Measurements from ENCODE around the gene ZNF22.
A peak's percentile ranks its signal among the peaks of the same experiment; 100 is the strongest.

Gene ZNF22

DNA sequence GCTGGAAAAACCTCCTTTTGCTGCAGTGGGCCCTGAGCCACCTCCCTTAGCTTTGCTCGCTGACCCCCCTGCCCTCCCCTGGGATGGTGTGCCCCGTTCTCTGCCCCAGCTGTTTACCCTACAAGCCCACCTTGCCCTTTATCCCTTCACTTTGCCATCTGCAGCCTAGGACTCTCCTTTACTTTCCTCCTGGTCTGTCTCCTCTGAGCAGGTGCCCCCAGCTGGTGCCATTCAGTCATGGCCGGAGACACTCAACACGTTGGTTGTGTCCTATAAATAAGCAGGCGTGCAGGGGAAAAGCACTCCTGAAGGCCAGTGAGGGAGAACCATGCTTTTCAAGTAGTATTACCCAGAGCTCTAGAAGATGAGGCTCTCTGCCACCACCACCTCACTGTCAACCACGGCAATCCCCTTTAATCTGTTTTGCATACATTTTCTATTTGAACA is 35.0 kb upstream of the ZNF22 start:
- no peak for DNase-seq

DNA sequence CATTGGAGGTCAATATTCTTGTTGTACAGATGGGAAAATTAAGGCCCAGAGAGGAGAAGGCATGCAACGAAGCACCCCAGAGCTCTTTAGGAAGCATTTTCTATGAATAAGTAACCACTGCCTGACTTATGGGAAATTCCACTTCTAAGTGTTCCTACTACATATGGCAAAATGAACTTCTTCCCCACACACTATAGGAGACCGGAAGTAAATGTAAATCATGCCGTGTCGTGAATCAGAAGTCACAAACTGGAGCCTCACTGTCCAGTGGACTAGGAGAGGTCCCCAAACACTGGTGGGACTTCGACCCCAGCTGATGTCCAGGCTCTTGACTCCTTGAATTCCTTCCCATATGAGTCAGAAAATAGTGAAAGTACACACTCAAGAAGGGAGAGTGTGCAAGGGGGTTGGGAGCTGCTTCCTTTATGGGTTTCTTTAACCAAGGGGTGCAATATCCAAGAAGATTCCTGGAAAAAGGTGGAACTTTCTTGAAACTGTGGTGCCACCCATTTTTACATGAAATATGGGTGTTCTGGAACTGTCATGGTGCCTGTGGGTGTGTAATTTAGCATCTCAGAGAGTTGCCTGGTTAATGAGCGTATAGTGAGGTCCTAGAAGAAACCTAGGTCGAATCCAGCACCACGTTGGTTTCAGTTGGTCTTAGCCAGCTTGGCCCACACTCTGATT is 34.5 kb upstream of the ZNF22 start:
- no peak for DNase-seq

DNA sequence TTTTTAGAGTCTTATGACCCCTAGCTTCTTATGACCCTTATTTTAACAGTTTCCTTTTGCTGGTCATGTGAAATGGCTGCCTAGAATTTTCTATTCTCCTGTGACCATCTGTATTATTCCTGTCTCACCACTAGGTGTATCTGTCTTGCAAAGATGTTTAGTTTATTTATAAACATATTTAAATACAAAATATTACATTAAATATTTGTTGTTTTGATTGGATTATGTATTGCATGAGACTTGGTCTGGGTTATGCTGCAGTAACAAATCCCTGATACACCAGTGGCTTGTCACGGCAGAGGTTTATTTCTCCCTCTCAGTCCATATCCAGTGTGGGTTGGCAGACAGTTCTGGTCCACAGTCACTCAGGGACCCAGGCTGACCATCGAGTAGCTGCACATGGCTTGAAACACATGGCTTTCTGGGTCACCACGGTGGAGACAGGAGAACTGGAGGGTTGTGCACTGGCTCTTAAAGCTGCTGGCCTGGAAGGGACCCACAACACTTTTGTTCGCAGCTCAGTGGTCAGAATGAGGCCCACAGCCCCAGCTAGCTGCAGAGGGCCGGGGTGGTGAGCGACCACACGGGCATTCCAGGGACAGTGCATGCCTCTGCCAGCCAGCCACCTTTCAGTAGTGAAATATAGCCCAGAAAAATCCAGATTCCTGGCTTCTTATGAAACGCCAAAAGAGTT is 33.8 kb upstream of the ZNF22 start:
- no peak for DNase-seq

DNA sequence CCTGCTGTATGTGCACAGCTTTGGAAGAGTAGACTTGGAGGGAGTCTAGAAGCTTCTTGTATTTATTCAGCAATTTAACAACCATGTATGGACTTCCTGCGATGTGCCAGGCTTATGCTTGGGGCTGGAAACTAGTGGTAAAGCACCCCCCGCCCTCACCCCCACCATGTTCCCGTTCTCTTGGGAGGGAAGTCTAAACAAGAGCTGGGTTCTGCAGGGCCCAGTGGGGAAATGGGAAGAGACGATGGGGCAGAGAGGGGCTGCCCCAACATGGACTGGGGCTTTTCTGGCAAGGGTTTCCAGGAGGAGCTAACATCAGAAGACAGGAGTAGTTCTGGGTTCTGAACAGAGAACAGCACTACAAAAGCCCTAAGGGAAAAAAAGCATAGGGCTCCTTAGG is 33.1 kb upstream of the ZNF22 start:
- no peak for DNase-seq

DNA sequence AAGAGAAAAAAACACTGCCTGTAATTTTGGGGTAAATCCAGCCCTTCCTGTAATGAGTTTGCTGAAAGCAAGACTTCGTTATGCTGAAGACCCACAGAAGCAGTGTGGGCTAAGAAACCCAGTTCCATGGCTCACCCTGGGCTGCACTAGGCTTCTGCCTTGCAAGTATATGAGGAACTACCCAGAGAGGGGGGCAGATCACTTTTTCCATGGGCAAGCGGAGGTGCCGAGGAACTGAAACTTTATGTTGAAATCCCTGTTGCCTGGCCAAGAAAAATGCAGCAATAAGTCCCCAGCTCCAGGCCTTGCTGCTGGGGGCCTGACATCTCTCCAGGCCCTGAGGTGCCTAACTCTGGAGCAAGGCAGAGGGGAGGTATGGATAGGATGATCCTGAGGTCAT is 32.6 kb upstream of the ZNF22 start:
- peak; percentile 56 for DNase-seq

DNA sequence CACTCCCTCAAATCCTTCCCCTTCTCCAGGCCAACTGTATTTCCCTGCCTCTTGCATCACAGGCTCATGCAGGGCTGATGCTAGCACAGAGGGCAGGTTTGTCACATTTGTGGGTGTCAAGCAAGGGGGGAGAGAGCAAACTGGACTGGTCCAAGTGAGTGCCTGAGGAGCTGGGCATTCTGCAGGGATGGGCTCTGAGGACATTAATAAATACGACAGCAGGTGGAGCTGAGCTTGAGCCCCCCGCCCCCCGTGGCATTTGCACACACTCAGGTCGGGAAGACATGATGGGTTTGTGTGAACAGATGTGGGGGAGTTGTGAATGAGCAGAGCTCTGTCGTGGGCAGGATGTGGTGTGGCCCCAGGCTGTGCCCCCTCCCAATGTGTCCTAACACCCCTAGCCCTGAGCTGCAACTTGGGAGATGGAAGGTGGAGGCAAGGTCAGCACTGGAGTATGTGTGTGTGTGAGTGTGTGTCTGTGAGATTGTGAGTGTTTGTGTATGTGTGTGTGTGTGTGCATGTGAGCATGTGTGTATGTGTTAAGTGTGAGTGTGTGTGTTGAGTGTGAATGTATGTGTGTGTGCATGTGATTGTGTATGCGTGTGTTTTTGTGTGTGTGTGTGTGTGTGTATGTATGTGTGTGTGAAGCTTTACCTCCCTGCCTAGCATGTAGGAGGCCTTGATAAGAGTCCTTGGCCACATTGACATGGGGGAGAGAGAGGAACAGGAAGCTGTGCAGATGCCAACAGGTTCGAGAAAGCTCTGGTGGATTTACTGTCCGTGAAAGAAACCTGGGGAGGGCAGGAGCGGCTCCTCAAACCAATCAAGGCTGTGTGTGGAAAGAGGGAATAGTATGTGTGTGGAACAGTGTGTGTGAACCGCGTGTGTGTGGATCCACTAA is 32.0 kb upstream of the ZNF22 start:
- no peak for DNase-seq

DNA sequence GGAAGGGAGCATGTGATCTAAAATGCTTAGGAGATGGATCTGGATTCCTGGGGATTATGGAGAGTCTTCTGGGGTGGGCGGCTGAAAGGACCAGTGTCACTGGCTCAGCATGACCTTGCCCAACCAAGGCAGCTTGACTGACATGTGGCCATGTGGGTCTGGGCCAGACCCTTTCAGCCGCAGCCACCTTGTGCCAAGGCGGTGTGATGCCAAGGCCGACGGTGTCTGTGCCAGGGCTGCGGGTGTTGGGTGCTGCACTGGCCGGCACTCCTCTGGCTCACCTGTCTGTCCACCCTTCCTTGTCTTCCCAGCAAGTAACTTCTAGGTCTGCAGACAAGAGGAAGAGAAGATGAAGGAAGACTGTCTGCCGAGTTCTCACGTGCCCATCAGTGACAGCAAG is 30.9 kb upstream of the ZNF22 start:
- DNase-seq = no peak

DNA sequence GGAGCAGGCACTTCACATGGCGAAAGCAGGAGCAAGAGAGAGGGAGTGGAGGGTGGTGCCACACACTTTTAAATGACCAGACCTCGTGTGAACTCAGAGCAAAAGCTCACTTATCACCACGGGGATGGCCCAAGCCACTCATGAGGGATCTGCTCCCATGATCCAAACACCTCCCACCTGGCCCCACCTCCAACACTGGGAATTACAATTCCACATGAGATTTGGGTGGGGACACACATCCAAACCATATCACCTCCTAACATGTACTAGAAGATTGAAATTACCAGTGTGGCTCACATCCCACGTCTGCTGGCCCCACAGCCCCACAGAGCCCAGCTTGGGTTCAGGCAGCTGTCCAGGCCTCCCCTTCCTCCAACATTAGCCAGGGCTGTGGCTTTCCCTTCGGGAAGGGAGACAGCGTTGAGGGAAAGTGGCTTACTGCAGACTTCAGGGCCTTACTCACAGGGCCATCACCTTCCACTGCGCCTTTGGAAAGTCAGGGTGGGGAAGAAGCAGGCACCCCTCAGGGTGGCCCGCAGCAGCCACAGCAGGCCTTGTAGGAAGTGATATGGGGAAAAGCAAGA is 29.8 kb upstream of the ZNF22 start:
- DNase-seq = no peak

DNA sequence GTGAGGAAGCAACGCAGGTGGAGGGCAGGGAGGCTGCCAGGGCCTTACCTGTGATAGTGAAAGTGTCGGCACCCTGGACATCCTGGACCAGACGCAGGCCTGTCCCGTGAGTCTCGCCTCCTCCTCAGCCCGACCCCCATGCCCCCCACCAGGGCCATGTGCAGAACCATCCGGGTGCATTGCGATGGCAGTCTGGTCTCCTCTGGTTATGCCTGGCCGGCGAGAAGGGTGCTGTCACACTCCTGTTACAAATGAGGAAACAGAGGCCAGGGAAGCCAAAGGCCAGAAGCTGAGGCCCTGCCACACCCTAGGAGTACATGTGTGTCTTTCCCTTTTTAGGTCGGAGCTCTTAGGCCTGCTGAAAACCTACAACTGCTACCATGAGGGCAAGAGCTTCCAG is 29.3 kb upstream of the ZNF22 start:
- no peak for DNase-seq

DNA sequence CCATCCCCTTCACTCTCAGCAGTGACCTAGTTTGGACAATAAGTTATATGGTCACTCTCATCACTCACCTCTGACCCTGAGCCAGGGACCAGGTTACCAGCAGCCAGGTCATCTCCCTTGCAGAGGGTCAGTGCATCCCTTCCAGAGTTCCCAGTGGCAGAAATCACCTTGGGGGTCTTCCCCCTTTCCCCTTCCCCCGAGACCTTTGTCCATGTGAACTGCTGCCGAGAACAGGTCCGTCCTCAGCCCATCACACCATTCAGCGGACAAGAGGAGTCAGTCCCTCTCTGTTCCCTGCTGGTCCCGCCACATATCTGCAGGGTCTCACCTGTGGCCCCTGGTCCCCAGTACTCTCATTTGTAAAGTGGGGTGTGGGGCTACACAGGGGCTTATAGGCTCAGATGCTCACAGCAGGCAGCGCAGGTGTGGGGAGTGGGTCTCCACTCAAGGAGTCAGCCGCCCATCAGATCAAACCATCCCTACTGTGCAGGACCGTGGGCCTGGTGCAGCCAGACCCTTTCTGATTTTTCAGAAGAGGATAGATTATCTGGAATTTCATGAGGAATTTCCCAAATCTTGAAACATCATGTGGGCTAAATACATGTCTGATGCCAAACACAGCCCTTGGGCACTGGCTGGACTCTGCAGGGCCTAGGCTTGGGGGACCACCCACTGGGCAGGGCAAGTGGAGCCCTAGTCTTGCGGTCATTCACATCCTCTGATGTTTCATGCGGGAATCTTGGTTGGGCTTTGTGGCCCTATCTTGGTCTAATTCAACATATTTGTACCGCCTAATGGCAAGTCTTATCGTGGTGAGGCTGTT is 28.6 kb upstream of the ZNF22 start:
- DNase-seq = no peak

DNA sequence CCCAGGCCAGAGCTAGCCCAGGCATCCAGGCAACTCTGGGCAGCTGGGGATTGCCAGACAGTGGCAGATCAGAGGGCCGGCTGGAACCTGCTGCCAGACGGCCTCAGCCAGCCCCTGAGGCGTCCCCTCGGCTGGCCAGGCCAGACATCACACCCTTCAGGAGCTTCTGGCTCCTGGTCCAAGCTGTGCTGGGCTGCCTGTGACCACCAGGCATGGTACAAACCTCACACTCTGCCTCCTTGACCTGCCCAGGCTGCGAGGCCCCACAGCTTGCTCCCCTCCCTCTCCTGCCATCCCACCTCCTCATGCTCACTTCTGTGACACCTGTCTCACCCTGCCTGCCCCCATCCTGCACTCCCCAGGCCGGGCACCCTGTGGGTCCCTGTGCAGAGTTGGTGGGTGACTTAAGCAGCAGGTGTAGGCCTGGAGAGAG is 27.8 kb upstream of the ZNF22 start:
- no peak for DNase-seq

DNA sequence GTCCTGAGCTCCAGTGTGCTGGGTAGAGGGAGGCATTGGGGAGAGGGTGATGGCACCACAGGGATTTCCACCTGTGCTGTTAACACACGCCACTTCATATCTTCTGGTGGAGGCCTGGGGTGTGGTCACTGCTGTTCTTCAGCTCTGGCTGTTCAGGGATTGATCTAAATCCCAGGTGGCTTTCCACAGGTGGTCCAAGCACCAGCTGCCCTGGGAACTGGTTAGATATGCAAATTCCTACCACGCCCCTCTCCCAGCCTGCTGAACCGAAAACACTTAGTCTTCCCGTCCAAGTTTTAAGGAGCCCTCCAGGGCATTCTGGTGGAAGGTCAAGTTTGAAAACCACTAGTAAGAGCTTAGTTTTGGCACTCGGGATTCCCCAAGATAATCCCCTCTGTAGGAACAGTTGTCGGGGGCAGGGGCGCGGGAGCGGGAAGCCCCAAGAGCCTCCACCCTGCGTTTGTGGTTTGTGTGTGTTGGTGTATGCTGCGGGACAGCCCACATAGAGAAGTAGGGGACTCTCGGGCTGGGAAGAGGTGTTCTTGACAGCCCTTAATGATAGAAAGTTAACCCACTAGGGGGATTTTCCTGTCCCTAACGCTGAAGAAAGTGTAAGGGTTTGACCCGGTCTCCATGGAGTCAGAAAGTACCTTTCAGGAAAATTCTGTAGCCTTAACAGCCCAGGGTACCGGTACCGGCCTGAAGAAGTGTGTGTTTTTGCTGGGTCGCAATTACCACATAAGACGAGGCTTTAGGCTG is 27.2 kb upstream of the ZNF22 start:
- DNase-seq = no peak

DNA sequence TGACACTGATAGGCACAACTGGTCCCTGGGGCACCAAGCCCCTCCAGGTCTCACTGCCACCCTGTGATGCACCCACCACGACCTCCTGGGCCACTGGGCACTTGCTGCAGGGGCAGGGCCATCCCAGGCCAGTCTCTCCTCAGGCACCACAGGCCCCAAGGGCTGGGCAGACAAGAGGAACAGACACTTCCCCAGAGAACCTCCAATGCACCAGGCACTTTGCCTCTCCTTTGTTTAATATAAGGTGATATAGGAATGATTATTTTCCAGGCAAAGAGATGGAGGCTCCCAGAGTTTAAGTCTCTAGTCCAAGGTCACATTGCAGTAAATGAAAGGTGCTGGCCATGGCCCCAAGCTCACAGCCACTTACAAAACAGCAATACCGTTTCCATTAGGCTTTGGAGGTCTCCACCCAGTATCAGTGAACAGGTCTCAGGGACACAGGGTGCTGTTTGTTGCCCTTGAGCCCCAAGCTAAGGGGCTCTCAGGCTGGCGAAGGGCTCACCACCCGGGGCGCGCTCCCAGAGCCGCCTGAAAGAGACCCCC is 26.6 kb upstream of the ZNF22 start:
- DNase-seq = no peak

DNA sequence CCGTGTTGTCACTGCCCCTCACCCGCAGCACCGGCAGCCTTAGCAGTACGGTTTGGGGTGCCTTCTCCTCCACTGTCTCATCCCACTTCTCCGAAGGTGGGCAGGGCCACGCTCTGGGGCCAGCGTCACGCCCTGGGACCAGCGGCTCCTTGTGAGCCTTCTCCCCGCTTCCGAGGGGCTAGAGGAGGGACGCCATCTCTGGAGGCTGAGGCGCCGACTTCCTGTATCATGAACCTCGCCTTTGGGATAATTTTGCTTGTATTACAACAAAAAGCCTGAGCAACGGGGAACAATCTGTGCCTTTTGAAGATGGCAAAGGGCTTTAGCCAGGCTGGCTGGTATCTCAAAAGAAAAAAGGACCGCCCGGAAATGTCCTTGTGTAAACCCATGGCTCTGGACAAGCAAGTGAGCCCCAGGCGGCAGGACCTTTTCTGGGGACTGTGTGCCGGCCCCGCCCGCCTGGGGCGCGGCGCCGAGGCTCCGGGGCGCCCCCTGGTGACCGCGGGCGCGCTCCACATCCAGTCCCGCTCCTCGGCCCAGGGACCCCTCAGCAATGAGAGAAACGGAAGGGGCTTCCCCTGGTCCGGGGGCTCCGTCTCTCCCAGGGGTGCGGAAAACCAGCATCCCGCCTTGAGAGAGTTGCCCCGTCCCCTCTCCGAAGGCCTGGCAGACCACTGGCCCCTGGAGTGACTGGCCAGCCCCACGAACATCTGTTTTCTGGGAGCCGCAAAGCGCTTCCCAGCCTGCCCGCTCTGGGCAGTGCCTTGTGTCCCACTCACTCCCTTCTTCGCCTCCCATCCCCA is 25.9 kb upstream of the ZNF22 start:
- DNase-seq = peak; percentile 63

DNA sequence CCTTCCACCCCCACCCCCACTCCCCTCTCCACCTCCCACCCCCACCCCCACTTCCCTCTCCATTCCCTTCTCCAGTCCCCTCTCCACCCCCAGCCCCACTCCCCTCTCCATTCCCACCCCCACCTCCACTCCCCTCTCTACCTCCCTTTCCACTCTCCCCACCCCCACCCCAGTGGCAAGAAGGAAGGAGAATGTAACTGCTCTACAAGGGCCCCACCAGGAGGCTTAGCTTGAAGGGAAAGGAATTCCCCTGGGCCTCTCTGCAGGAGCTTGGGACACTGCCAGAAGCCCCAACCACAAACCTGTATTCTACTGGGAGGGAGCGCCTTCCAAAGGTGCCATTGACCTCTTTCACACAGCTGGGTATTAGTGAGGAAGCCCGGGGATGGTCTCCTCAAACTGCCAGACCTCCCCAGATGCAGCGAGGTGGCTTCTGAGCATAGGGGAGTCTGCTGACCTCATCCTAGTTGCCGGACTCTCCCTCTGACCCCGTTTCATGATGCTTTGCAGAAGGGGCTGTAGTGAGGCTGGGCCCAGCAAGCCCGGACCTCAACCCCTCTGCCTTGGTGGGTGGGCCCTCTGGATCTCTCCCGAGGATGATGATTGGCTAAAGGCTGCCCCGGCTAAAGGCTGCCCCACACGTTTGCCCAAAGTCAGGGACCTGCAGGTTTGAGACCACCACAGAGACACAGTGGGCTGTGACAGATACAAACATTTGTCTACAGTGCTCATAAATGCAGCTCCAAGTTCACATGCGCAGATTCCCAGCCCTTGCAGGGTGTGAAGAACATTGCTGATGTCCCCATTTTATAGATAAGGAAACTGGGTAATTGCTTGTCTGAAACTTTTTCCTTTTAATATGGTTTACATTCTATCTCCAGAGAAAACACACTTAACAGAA is 25.0 kb upstream of the ZNF22 start:
- DNase-seq = peak; percentile 83

DNA sequence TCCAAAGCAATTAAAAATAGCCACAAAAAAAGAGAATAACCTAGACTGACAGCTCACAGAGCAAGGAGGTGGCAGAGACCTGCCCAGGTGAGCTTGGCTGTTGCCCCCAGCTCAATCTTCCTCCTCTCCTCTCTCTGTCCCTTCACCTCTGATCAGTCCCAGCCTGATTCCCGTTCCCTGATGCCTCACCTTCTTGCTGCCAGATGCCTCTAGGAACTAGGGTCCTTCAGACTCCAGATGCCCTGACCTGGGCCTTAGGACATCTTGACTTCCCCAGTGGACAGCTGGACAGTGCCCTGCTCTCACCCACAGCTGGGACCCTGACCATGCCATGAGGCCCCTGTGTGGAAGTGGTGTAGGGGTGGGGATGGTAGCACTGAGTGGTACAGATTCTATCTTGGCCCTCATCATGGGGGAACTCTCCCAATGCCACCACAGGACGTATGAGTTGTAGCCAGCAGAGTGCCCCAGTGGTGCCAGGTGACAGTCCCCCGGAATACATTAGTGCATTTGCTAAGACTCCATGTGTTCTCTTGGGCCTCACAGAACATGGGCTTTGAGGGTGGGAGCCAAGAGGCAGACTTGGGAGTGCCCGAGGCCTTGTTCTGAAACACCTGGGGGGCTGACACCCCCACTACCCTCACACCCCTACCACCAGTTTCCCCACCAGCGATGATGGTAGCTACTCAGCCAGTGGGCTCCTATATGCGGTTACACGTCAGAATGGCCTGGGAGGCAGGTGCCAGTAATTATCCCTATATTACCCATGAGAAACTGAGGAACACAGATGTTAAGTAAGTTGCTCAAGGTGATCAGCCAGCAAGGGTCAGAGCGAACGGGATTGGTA is 24.1 kb upstream of the ZNF22 start:
- DNase-seq = no peak

DNA sequence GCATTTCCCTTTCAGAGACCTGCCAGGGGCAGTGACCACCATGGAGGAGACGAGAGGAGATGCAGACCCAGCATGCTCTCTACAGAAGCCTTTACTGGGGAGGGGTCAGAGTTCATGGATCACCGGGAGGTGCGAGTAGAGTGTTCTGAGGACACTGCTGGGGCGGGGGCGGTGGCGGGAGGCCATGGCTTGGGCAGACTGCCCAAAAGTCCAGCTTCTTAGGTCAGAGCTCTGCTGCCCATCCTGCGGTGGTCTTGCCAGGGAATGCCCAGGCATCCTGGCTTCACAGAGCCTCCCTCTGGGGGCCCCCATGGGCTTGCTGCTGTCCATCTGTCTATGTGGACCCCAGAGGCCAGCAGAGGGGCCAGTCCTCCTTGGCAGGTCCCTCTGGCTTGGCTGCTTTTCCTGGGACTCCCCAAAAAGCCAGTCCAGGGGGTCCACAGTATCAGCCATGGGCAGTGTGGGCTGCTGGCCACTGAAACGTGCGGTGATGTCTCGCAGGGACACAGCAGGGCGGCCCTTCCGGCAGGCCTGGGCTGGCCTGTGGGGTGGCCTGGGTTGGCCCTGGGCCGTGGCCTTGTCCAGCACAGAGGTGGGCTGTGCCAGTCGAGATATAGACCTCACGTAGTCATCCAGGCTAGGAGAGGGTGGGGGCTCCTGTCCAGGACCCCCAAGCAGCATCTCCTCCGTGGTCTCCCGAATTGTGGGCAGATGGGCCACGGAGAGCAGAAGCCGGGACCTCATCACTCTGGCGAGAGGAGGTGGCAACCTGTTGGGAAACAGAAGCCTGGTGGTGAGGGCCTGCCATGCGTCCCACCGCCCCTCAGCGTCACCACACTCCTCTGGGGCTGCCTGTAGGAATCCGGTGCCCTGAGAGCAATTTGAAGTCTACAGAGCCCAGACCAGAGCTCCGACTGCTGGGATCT is 23.2 kb upstream of the ZNF22 start:
- no peak for DNase-seq

Measured in RPMI8226 (cell line).